GM19023 (cell line): ENCODE data around the gene KCNQ1.

Experiments
- ATAC-seq: cut with Tn5 transposase; IDR thresholded peaks from one replicate; pipeline ENCODE4 v1.9.1; 2021; ENCODE audit warnings: mild to moderate bottlenecking, moderate library complexity; ENCODE audit not compliant: unreplicated experiment

KCNQ1 gene

DNA sequence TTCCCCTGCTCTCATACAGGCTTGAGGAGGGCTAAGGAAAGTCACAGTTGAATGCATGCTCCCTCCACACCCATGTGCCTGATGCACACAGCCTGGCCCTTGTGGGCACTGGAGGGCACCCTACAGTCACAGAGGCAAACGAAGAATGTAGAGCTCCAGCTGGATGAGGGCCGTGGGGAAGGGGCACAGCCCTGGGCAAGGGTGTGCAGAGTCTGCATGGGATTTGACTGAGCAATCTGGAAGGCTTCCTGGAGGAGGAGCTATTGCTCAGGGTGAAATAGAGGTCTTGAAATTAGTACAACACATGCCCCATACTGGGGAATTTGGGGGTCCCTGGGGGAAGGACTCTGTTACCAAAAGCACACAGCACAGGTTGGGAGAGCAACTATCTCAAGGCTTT lies 64.0 kb downstream of the KCNQ1 start:
- ATAC-seq: no peak

DNA sequence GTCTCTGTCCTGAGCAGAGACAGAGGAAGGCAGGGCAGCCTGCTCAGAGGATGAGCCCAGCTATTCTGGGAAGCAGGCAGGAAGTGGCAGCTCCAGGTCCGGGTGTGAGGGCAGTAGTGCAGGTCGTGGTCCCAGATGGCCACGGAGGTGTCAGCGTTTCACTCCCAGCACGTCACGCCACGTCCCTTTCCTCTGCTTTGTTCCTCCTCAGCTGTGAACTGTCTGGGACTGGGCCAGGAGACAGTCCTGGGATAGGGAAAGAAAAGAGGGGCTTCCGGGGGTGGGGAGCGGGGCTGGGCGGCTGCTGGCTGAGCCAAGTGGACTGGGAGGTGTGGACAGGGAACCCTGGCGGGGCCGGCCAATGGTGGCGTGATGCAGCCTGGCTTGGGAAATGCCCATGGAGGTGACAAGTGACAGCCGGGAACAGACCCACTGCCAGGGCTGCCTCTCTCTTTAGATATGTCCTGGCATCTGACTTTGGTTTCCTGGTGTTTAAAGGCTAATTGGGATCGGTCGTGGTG lies 64.7 kb downstream of the KCNQ1 start:
- no peak for ATAC-seq

DNA sequence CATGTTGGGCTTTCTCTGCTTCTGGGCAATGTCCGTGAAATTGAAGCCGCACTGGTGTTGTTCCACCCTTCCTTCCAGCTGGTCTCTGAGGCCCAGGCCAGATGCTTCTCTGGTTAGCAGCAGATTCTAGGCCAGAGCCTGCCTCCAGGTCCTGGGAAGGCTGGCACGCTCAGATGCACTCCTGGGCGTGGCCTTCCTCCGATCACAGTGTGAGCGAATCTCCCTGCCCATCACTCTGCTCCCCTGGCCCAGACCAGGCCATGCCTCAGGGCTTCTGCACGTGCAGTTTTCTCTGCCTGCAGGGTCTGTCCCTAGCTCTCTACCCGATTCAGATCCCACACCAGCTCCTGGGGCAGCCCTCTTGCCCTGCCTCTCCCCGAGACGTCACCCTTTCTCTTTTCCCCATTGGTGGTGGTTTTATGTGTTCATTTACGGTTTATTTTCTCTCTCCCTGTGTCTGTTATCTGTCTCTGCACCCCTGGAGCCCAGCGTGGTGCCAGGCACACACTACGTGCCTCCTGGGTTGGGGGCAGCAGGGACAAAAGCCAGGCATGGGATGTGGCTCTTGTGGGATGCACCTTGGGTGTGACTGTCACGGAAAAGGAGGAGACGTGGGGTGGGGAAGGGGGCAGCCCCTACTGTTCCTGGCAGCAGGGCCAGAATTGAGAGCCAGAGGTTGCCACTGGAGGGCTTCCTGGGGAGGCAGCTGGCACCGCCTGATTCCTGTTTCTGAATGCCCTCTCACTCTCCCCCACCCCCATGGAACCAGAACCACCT lies 66.0 kb downstream of the KCNQ1 start:
- no peak for ATAC-seq

DNA sequence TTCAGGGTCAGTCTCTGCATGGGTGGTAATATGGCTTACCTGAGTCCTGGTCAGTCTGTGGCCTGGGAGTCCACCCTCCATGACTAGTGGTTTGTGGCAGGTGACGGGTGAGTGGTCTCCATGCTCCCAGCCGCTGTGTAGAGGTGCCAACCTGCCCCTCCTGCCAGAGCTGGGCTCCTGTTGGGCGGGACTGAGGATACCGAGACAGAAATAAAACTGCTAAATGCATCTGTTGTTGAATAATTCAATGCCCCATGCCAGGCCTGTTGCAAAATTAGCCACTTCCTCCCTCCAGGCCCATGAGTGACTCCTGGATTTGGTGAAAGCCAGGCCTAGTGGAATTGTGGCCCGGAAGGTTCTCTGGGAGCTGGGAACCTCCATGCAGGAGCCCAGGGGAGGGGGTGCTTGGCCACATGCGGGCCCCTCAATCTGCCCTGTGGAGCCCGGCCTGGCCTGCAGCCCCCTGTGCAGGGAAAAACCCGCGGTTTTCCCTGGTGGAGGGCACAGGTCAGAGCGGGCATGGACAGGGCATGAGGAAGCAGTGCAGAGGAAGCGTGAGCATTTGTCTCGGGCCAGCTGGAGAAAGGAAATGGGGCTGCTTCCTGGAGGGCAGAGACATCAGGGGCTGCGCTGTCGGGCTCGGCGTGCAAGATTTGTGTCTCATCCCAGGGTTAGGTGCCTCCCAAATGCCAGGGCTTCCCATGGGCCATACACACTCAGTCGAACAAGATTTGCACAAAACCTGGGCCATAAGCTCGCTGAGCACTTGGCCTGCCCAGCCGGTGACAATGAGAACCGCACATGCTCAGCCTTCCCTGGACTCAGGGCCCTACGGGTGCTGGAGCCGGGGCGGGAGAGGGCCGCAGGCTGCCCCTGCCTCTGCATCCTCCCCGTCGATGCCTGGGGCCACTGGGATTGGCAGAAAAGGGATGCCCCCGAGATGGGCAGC lies 66.9 kb downstream of the KCNQ1 start:
- ATAC-seq: no peak

DNA sequence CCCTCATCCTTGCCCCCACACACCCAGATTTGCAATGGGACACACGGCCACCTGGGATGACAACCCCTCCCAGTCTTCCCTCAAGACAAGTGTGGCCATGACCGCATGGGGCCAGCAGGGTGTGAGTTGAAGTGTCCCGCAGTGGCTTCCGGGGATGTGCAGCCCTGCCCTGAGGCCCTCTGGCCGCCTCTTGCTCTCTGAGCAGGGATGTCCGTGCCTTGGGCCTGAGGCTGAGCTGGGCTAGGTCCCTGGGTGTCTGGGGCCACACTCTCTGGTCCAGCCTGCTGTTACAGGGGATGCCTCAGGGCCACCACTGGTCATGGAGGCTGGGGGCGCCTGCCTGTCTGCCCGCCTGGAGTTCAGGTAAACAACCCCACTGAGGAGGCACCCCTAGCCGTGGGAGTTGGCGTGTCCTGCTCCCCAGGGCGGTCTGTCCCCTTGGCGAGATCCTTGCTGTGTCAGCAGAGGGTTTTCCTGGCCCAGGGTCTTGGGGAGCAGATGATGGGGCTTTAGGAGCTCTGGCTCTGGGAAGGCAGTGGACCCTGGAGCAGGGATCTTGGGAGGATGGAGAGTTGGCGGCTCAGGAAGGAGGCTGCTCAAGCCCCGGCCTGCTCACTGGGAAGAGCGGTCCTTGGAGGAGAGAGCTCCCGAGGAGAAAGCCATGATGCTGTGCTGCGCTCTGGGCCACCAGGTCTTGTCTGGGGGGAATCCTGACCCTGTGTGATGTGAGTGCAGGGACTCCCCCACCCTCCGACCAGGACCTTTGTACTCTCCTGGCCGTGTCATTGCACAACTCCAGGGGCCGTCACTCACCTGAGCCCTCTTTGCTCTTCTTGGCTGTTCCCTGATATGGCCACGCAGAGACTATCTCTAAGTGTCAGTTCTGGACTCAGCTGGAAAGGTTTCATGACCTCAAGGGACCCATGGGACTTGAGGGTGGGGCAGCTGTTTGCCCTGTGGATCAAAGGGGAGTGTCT lies 67.9 kb downstream of the KCNQ1 start:
- ATAC-seq: no peak

DNA sequence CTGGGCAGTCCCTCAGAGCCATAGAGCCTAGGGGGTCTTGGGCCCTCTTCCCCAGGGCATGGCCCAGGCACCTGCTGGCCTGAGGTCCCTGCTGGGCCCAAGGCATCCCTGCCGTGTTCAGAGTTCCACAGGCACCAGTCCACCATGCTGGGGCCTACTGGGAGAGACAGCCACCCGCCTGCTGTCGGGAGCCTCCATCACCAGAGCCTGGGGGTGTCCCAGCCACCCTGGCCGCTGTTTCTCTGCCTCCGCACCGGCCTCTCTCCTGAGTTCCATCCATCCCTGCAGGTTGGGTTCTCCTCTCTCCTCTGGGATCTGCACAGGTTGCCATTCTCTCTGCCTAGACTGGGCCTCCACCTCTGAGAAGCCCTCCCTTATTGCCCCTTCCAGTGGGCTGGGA lies 68.6 kb downstream of the KCNQ1 start:
- ATAC-seq: no peak

DNA sequence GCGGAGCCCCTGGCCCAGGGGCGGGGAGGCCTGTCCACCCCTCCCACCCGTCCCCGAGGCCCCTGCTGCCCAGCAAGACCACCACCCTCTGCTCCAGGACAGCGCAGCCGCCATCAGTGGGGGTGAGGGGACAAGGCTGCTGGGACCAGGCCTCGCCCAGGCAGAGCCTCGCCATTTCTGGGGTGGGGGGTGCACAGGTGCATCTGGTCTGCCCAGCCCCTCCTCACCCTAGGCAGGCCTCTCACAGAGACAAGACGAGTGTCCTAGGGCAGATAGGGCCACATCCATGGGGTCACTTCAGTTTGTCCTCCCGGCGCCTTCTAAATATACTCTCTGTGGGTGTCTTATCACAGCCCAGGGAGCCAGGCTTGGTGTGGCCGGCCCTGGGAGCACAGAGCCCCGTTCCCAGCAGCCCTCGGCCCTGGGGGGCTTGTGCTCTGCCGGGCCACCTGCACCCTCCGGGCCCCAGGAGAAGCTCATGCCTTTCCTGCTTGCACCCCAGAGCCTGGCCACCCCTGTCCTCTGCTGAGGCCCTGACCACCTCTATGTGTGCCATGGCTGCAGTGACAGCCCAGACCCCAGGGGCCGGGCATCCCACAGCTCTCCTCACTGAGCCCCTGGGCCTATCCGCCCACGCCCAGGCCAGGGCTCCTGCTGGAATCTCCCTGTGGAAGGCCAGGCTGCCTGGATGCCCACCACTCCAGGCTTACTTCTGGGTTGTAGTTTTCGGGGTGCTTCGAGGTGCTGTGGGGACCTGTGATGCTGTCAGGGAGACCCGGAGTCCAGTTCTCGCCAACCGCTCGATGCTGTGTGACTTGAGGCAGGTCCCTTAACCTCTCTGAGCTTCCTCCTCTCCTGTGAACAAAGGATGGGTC lies 70.8 kb downstream of the KCNQ1 start:
- ATAC-seq: no peak

DNA sequence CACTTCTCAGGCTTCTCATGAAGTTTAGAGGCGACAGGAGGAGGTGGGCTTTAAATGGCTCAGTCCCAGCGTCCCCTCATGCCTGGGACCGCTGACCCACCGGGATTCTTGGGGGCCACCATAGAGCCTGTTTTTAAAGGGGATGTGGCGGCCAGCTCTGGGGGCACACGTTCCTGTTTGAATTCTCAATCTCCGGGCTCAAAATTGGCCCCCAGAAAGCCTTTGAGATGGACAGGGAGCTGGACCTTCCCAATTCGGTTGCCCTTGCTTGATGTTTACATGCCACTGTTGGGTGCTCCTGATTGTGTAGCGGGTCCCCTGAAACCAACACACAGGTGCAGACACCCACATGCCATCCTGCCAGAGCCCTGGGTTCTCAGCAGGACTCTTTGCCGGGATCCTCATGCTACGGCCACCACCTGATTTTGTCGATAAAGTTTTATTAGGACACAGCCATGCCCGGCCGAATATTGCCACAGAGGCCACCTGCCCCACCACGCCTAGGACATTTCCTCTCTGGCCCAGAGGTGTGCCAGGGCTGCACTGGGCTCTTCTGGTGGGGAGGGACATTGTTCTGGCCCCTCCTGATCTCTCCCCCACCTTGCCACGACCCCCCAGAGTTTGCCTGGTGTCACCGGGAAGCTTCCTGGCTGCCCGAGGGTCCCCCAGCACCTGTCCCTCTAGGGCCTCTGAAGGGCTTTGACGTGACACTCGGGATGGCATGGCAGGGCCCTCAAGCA lies 71.6 kb downstream of the KCNQ1 start:
- ATAC-seq: no peak

DNA sequence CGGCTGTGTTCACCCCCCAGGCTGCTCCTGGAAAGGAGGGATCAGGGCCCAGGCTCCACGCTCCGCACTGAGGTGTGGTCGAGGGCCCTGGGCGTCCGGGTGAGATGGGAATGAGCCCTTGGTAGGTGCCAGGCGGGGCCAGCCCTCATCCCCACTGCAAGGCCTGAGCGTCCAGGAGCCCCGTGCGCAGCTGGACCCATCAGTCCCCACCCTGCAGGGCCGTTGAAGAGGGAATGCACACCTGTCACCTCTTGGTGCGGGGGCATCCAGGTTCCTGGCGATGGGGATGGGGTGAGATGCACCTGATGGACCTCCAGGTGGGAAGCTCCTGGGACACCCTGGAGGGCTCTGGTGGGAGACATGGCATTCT lies 72.2 kb downstream of the KCNQ1 start:
- ATAC-seq: no peak

DNA sequence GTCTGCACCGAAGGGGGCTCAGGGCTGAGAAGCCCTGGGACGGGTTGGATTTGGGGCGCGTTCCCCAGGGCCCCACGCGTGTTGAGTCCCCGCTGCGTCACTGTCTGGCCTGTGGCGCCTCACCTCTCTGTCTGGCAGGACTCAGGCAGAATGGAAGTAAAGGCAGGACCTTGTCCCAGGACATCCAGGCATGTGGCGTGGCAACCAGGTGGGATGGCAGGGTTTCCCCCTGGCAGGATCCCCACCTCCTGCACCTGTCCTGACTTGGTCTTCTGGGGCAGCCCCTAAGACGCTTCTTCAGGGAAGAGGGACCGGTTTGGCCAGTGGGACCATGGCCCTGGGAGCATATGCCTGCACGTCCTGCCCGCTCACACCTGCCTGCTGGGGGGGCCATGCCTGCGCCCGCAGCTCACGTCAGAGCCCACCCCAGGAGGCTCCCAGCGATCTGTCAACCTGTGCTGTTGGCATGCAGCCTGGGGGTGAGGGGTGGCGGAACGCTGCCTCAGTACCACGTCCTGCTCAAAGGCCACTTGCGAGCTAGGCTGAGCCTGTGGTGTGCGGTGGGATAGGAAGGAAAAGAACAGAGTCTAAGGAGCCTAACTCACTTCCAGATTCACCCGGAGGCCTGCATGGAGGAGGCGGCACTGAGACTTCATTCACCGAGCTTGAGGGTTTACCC lies 72.7 kb downstream of the KCNQ1 start:
- ATAC-seq: no peak

DNA sequence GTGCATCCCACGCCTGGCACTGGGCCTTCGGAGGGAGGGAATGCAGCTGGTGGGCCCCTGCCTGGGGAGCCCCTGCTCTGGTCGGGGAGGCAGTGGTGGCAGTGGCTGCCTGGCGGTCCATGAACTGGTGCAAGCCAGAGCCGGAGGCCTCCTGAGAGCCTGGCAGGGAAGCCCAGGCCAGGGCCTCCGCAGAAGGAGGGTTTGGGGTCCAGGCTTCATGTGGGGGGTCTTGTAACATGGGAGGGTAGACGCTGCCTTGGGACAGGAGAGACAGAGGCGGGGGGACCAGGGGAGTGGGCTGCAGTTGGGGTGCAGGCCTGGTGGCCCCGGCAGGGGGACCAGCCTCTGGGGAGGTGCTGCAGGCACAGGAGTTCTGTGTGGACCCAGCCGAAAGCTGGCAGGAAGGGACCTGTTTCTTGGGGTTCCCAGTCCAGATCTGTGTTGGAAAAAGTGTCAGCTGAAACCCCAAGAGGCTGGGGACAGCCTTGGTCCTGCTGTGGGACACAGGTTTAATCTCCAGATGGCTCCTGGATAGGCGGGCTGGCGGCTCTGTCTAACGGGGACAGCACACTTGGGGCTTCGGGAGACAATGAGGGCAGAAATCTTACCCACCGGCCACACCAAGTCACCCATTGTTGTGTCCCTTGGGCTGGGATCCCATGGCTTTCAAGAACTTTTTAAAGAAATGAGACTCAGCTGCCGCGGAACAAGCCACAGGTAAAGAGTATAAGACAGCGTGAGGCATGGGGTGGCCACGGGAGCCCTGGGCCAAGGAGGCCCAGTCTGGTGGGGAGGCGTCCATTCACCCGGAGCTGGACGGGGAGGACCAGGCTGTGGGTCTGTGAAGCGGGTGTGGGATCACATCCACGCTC lies 73.5 kb downstream of the KCNQ1 start:
- ATAC-seq: no peak

DNA sequence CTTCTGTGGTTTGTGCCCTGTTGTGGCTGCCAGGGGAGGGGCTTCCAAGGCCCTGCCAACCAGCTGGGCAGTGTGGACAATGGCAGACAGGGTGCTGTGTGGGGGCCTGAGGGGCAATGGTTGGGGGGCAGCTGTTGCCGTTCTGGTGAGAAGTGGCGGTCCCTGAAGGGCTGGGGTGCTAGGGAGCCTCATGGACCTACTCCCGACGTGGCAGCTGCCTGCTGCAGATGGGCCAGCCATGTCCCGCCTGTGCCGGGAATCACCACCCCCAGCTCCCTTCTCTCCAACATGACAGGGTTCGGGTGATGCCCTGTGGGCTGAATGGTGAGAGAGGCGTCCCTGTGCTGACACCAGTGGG lies 74.2 kb downstream of the KCNQ1 start:
- ATAC-seq: no peak

DNA sequence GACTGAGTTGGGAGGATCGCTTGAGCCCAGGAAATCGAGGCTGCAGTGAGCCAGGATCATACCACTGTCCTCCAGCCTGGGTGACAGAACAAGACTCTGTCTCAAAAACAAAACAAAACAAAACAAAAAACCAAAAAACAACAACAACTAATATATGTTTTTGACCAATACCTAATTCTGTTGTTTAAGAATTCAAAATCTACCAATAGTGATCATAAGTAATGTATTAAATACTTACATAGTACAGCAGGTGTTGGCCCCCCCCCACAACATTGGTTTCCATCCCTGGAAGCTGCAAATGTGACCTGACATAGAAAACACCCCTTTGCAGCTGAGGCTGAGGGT lies 74.7 kb downstream of the KCNQ1 start:
- no peak for ATAC-seq

DNA sequence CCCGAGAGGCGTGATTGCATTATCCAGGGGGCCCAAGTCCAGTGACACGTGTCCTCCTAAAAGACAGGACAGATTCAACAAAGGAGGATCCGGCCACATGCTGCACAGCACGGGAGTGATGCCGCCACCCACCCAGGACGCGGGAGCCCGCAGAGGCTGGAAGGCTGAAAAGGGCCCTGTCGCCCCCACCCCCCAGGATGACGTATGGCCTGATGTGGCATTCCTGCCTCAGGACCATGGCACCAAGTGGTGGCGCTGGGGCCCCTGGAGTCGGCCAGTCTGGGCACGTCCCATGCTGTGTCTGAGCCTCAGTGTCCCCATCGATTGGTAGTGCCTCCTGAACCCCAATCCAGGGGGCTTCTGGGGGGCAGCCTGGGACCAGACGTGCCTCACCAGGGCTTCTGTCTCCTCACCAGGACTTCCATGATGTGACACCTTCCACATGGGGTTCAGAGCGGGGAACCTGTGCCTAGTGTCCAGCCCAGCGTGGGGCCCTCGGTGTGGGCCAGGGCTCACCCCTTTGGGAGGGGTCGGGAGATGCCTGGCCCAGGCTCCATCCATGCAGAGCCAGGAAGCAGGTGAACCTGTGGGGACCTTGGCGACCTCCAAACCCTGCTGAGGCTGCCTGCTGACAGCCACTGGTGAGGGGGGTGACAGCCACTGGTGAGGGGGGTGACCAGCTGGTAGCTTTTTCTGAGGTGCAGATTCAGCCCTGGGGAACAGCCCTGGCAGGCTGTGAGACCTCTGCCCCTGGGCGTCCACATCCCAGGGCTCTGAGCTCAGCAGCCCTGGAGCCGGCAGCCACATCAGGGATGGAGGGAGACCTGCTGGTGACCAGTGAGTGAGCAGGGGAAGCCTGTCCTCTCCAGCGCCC lies 75.3 kb downstream of the KCNQ1 start:
- no peak for ATAC-seq

DNA sequence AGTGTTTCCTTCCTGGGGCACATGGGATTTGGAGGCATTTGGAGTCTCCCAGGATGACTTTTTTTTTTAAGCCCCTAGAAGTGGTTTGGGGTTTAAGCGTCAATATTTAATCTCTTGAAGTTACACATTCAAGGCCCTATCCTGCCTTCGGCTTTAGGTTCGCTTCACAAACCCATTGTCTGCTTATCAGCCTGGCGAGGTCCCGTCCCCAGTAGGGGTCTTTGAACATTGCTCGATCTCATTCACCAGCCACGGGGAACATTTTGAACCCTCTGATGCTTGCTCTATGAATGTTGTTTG lies 75.9 kb downstream of the KCNQ1 start:
- no peak for ATAC-seq

DNA sequence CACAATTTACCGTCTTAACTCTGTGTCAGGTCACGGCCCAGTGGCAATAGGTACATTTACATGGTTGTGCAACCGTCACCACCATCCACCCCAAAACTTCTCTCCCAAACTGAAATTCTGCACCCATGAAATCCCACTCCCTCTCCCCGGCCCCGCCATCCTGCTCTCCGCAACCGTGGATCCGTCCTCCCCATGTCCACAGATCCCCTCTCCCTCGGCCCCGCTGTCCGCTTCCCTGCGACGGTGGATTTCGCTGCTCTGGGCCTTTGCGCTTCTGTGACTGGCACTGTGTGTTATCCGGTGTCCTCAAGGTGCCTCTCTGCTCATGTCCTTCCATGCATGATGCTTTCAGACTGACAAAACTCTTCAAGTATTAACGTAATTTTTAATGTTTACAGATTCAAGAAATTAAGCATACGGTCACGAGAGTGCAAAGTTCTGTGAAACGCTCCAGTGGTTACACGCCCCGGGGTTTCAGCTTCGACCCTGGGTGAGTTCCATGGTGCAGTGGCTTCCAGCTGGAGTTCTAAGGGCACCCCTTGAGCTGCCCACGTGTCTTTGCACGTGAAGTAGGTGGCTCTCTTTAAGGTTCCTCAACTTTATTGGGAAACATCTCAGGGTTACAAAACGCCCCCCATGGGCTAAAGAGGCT lies 76.4 kb downstream of the KCNQ1 start:
- no peak for ATAC-seq
